Astrocyte (in vitro differentiated cells and primary cell): Measurements from ENCODE around the gene BRD7. TPM values are rescaled to one million over a fixed set of nuclear protein-coding genes. Genes with fewer than 3 reads are reported as not detected.

ENCODE experiments used
- DNase-seq: peaks from one replicate; pipeline ENCODE4 v3.0.0-alpha.2; 2010; ENCODE audit warnings: low read depth
- FAIRE-seq: peaks from 2 replicates; lab custom pipeline; 2011; peaks lifted over from hg19 to GRCh38; lab: Jason Lieb, UNC
- H2AFZ ChIP-seq: 2 replicates; pipeline ENCODE4 v1.6.0; 2012; ENCODE audit warnings: low read depth, low read length, inconsistent platforms
- H3K27ac ChIP-seq: 2 replicates; pipeline ENCODE4 v1.5.1; 2011; ENCODE audit warnings: low read depth, low read length, inconsistent platforms
- H3K27me3 ChIP-seq: 2 replicates; pipeline ENCODE4 v1.6.0; 2011; ENCODE audit warnings: low read length, inconsistent platforms; ENCODE audit not compliant: insufficient read depth
- H3K36me3 ChIP-seq: 2 replicates; pipeline ENCODE4 v1.5.1; 2011; ENCODE audit warnings: low read length, inconsistent platforms; ENCODE audit not compliant: insufficient read depth
- H3K4me1 ChIP-seq: 2 replicates; pipeline ENCODE4 v1.5.1; 2011; ENCODE audit warnings: low read length, inconsistent platforms; ENCODE audit not compliant: insufficient read depth
- H3K4me2 ChIP-seq: 2 replicates; pipeline ENCODE4 v1.6.0; 2012; ENCODE audit warnings: low read length, inconsistent platforms
- H3K4me3 ChIP-seq: 2 replicates; pipeline ENCODE4 v1.5.1; 2011; ENCODE audit warnings: low read depth, mild to moderate bottlenecking, low read length, inconsistent platforms; ENCODE audit not compliant: insufficient read depth
- H3K79me2 ChIP-seq: 2 replicates; pipeline ENCODE4 v1.6.0; 2012; ENCODE audit warnings: mild to moderate bottlenecking, low read length, inconsistent platforms; ENCODE audit not compliant: insufficient read depth
- H3K9ac ChIP-seq: 2 replicates; pipeline ENCODE4 v1.6.0; 2012; ENCODE audit warnings: mild to moderate bottlenecking, low read length, inconsistent platforms
- H3K9me3 ChIP-seq: 2 replicates; pipeline ENCODE4 v1.5.1; 2012; ENCODE audit warnings: low read depth, mild to moderate bottlenecking, low read length, inconsistent platforms; ENCODE audit not compliant: insufficient read depth
- H4K20me1 ChIP-seq: 2 replicates; pipeline ENCODE4 v1.6.0; 2012; ENCODE audit warnings: low read length, inconsistent platforms; ENCODE audit not compliant: insufficient read depth
- H3K27ac Mint-ChIP-seq: one replicate; pipeline ENCODE4 v1.8.0; 2021; ENCODE audit warnings: mild to moderate bottlenecking, mixed read lengths; ENCODE audit not compliant: unreplicated experiment
- H3K27me3 Mint-ChIP-seq: one replicate; pipeline ENCODE4 v1.8.0; 2021; ENCODE audit warnings: low read depth, mixed read lengths; ENCODE audit not compliant: unreplicated experiment
- H3K36me3 Mint-ChIP-seq: one replicate; pipeline ENCODE4 v1.8.0; 2021; ENCODE audit warnings: low read depth, mixed read lengths; ENCODE audit not compliant: unreplicated experiment
- H3K4me1 Mint-ChIP-seq: one replicate; pipeline ENCODE4 v1.8.0; 2021; ENCODE audit warnings: low read depth, mixed read lengths; ENCODE audit not compliant: unreplicated experiment
- H3K4me3 Mint-ChIP-seq: one replicate; pipeline ENCODE4 v1.8.0; 2021; ENCODE audit warnings: mild to moderate bottlenecking, moderate library complexity, mixed read lengths; ENCODE audit not compliant: unreplicated experiment
- H3K9me3 Mint-ChIP-seq: one replicate; pipeline ENCODE4 v1.8.0; 2021; ENCODE audit warnings: mild to moderate bottlenecking, mixed read lengths; ENCODE audit not compliant: unreplicated experiment
- EZH2 ChIP-seq: IDR thresholded peaks from 2 replicates; pipeline ENCODE4 v1.6.1; 2012; ENCODE audit warnings: mild to moderate bottlenecking, low read length, inconsistent platforms; ENCODE audit not compliant: insufficient read depth
- total RNA-seq: library from RNA; stranded (reverse); gene quantifications from 2 replicates; pipeline ENCODE4 v1.2.1, GENCODE V29; 2021
- TF ChIP-seq, protein P1 (sequence below): IDR thresholded peaks from 2 replicates; pipeline ENCODE4 v1.5.1; 2011; ENCODE audit warnings: low read depth, mild to moderate bottlenecking, inconsistent platforms, low read length, moderate library complexity; ENCODE audit not compliant: insufficient read depth

Gene BRD7
- total RNA-seq, 1 donor from 2014 or later = 58.5 TPM

DNA sequence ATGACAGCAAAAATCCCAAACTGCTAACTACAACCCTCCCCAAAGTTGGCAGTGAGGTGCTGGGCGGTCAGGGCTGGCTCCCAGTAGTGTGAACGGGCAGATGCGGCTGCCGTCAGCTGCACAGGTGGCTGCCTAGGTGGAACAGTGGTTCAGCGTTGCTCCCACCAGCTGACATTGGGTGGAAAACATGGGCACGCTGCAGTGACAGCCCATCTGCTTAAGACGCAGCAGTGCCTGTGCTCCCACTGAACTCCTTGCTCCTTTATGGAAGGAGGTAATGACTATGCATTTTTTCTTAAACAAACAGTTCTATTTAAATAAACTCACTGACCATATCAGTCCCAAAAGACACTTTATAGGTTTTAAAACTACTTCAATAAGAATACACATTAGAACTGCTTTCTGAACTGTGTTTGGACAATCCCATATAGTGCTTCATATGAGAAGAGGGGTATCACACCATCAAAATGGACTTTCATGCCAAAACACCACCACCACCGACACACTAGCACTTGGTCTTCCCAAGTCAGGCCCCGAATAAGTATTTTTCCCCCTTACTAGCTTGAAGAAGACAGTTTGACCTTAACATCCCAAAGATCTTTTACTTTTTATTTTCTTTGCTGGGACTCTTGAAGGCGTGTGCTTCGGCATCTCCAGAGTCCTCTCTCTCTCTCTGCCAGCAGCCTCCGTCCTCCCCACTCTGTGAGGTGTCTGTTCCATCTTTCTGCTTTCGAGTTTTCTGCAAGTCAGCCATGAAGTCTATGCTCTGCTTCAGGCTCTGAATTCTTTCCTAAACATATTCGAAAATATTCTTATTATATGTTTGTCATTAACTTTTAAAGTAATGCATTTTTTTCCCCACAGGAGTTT lies 34.4 kb downstream of the BRD7 start:
- H3K4me3 ChIP-seq = no peak overlapping the region
- H3K27me3 Mint-ChIP-seq = no peaks in the 10 kb centered on the region
- H3K4me1 Mint-ChIP-seq = peaks cover 21% of the 10 kb centered on the region
- peaks cover 19% of the 10 kb centered on the region for H4K20me1 ChIP-seq
- H3K27ac ChIP-seq = no peak overlapping the region
- FAIRE-seq (no peak), DNase-seq (no peak)
- H3K4me2 ChIP-seq = no peak overlapping the region
- no peak overlapping the region for H3K9ac ChIP-seq
- TF ChIP-seq, protein P1, sequence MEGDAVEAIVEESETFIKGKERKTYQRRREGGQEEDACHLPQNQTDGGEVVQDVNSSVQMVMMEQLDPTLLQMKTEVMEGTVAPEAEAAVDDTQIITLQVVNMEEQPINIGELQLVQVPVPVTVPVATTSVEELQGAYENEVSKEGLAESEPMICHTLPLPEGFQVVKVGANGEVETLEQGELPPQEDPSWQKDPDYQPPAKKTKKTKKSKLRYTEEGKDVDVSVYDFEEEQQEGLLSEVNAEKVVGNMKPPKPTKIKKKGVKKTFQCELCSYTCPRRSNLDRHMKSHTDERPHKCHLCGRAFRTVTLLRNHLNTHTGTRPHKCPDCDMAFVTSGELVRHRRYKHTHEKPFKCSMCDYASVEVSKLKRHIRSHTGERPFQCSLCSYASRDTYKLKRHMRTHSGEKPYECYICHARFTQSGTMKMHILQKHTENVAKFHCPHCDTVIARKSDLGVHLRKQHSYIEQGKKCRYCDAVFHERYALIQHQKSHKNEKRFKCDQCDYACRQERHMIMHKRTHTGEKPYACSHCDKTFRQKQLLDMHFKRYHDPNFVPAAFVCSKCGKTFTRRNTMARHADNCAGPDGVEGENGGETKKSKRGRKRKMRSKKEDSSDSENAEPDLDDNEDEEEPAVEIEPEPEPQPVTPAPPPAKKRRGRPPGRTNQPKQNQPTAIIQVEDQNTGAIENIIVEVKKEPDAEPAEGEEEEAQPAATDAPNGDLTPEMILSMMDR = no peak
- no peak for TF ChIP-seq EZH2
- no peak overlapping the region for H2AFZ ChIP-seq
- no peaks in the 10 kb centered on the region for H3K27me3 ChIP-seq
- H3K9me3 ChIP-seq = no peaks in the 10 kb centered on the region
- H3K79me2 ChIP-seq = no peaks in the 10 kb centered on the region
- H3K36me3 ChIP-seq = peaks cover 16% of the 10 kb centered on the region
- no peak overlapping the region for H3K27ac Mint-ChIP-seq
- no peaks in the 10 kb centered on the region for H3K4me1 ChIP-seq
- no peak overlapping the region for H3K4me3 Mint-ChIP-seq
- H3K9me3 Mint-ChIP-seq = no peaks in the 10 kb centered on the region
- peaks cover 12% of the 10 kb centered on the region for H3K36me3 Mint-ChIP-seq

DNA sequence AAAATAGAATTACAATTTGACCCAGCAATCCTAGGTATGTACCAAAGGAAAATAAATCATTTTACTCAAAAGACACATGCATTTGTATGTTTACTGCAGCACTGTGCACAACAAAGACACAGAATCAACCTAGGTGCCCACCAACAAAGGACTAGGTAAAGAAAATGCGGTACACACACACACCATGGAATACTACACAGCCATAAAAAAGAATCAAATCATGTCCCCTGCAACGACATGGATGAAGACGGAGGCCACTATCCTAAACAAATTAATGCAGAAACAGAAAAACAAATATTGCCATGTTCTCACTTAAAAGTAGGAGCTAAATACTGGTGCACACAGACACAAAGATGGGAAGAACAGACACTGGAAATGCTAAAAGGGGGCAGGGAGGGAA lies 36.2 kb downstream of the BRD7 start:
- H3K4me2 ChIP-seq = no peak overlapping the region
- no peaks in the 10 kb centered on the region for H3K27me3 ChIP-seq
- Mint-ChIP-seq H3K9me3 (no peaks in the 10 kb centered on the region), H3K27me3 (no peaks in the 10 kb centered on the region), H3K36me3 (peaks cover 12% of the 10 kb centered on the region), H3K4me1 (peaks cover 17% of the 10 kb centered on the region), H3K27ac (no peak overlapping the region), H3K4me3 (peak overlapping the region; percentile 6)
- H2AFZ ChIP-seq = no peak overlapping the region
- no peak overlapping the region for H3K9ac ChIP-seq
- DNase-seq = no peak
- FAIRE-seq = no peak
- H3K79me2 ChIP-seq = no peaks in the 10 kb centered on the region
- H3K4me1 ChIP-seq = no peaks in the 10 kb centered on the region
- H3K36me3 ChIP-seq = peaks cover 12% of the 10 kb centered on the region
- TF ChIP-seq, protein P1 = no peak
- TF ChIP-seq EZH2 = no peak
- H3K9me3 ChIP-seq = no peaks in the 10 kb centered on the region
- H4K20me1 ChIP-seq = peaks cover 16% of the 10 kb centered on the region
- no peak overlapping the region for H3K4me3 ChIP-seq
- no peak overlapping the region for H3K27ac ChIP-seq

DNA sequence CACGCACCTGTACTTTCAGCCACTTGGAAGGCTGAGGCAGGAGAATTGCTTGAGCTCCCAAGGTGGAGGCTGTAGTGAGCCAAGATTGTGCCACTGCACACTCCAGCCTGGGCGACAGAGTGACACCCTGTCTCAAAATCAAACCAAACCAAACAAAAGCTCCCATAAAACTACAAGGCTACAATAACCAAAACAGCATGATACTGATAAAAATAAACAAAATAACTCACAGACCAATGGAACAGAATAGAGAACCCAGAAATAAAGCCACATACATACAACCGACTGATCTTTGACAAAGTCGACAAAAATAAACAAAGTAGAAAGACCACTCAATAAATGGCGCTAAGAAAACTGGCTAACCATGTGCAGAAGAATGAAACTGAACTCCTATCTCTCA lies 37.2 kb downstream of the BRD7 start:
- Histone ChIP-seq H3K4me1 (no peaks in the 10 kb centered on the region), H4K20me1 (peaks cover 16% of the 10 kb centered on the region), H3K9me3 (no peaks in the 10 kb centered on the region), H3K4me3 (no peak overlapping the region), H3K79me2 (no peaks in the 10 kb centered on the region), H3K4me2 (no peak overlapping the region), H2AFZ (no peak overlapping the region), H3K36me3 (peaks cover 12% of the 10 kb centered on the region), H3K9ac (no peak overlapping the region), H3K27me3 (no peaks in the 10 kb centered on the region), H3K27ac (no peak overlapping the region)
- Mint-ChIP-seq H3K27me3 (no peaks in the 10 kb centered on the region), H3K36me3 (peaks cover 14% of the 10 kb centered on the region), H3K4me1 (peaks cover 17% of the 10 kb centered on the region), H3K27ac (no peak overlapping the region), H3K4me3 (no peak overlapping the region), H3K9me3 (no peaks in the 10 kb centered on the region)
- no peak for FAIRE-seq
- DNase-seq = no peak
- TF ChIP-seq, protein P1 = no peak
- no peak for TF ChIP-seq EZH2
